Upper lobe of right lung (tissue), 1 donor: ENCODE data around the gene TRA2B. TPM values are rescaled to one million over a fixed set of nuclear protein-coding genes. Genes with fewer than 3 reads are reported as not detected.

Experiments
- ATAC-seq: fragments of 200-7000 bp; cut with Tn5 transposase; one replicate; pipeline ENCODE4 v1.9.1; 2020; ENCODE audit warnings: mild to moderate bottlenecking, moderate library complexity
- DNase-seq: peaks from one replicate; pipeline ENCODE4 v3.0.0-alpha.2; 2020
- H3K27ac ChIP-seq: fragments of 200-600 bp; one replicate; pipeline ENCODE4 v1.8.0; 2022
- H3K27me3 ChIP-seq: fragments of 200-600 bp; one replicate; pipeline ENCODE4 v1.8.0; 2022; ENCODE audit warnings: mild to moderate bottlenecking
- H3K36me3 ChIP-seq: fragments of 200-600 bp; one replicate; pipeline ENCODE4 v1.8.0; 2022
- H3K4me1 ChIP-seq: fragments of 200-600 bp; one replicate; pipeline ENCODE4 v1.8.0; 2022
- H3K4me3 ChIP-seq: fragments of 200-600 bp; one replicate; pipeline ENCODE4 v1.8.0; 2022; ENCODE audit warnings: mild to moderate bottlenecking
- H3K9me3 ChIP-seq: fragments of 200-600 bp; one replicate; pipeline ENCODE4 v1.8.0; 2022
- CTCF ChIP-seq: fragments of 200-600 bp; IDR thresholded peaks from one replicate; pipeline ENCODE4 v1.8.0; 2022; ENCODE audit warnings: antibody characterized with exemption
- intact Hi-C: fragments of 100-400 bp; cut with DNase I; formaldehyde crosslinking; loops from one replicate; pipeline ENCODE4 v1.11.0; 2022
- total RNA-seq: library from RNA; stranded (reverse); fragmentation: NEBNext Ultra II Directional; extraction: Animal tissue kit (Norgen Biotek cat#: 25700); gene quantifications from one replicate; pipeline ENCODE4 v1.2.1, GENCODE V29; 2021
- donor health status: DM: no; HTN: yes; CAD: no; lungs with severe emphysema.

The TRA2B gene
- total RNA-seq, 1 donor from 2014 or later: 92.7 TPM

GRCh38 chr3:185900228-185900627 is 37.6 kb downstream of the TRA2B start:
- H3K27me3 ChIP-seq: no peaks in the 10 kb centered on the region
- H3K4me3 ChIP-seq: no peak overlapping the region
- H3K4me1 ChIP-seq: no peaks in the 10 kb centered on the region
- DNase-seq (no peak), ATAC-seq (peak; percentile 64)
- intact Hi-C loops: no loop called here
- no peaks in the 10 kb centered on the region for H3K36me3 ChIP-seq
- H3K9me3 ChIP-seq: no peaks in the 10 kb centered on the region
- no peak for TF ChIP-seq CTCF
- H3K27ac ChIP-seq: no peak overlapping the region

GRCh38 chr3:185896636-185897035 is 41.2 kb downstream of the TRA2B start:
- H3K9me3 ChIP-seq: no peaks in the 10 kb centered on the region
- no peak overlapping the region for H3K4me3 ChIP-seq
- H3K4me1 ChIP-seq: no peaks in the 10 kb centered on the region
- ATAC-seq: no peak
- DNase-seq: no peak
- no peak for TF ChIP-seq CTCF
- no peaks in the 10 kb centered on the region for H3K36me3 ChIP-seq
- intact Hi-C loops: no loop called here
- H3K27me3 ChIP-seq: no peaks in the 10 kb centered on the region
- no peak overlapping the region for H3K27ac ChIP-seq

- no peaks in the 10 kb centered on the region for H3K36me3 ChIP-seq
- no peaks in the 10 kb centered on the region for H3K9me3 ChIP-seq
- no peak overlapping the region for H3K27ac ChIP-seq
- intact Hi-C loops: no loop called here
- no peak for TF ChIP-seq CTCF
- H3K4me1 ChIP-seq: no peaks in the 10 kb centered on the region
- no peak for ATAC-seq
- DNase-seq: no peak
- H3K4me3 ChIP-seq: no peak overlapping the region
- H3K27me3 ChIP-seq: no peaks in the 10 kb centered on the region
Measured at GRCh38 chr3:185887066-185887465, 50.7 kb downstream of the TRA2B start.

GRCh38 chr3:185884641-185885040 is 53.2 kb downstream of the TRA2B start:
- intact Hi-C loops: no loop called here
- Histone ChIP-seq H3K27me3 (no peaks in the 10 kb centered on the region), H3K27ac (no peak overlapping the region), H3K36me3 (no peaks in the 10 kb centered on the region), H3K4me1 (no peaks in the 10 kb centered on the region), H3K9me3 (no peaks in the 10 kb centered on the region), H3K4me3 (no peak overlapping the region)
- DNase-seq (no peak), ATAC-seq (no peak)
- TF ChIP-seq CTCF: no peak

GRCh38 chr3:185881926-185882325 is 55.9 kb downstream of the TRA2B start:
- Histone ChIP-seq H3K4me1 (no peaks in the 10 kb centered on the region), H3K27ac (no peak overlapping the region), H3K27me3 (no peaks in the 10 kb centered on the region), H3K9me3 (no peaks in the 10 kb centered on the region), H3K4me3 (no peak overlapping the region), H3K36me3 (no peaks in the 10 kb centered on the region)
- TF ChIP-seq CTCF: no peak
- ATAC-seq: no peak
- no peak for DNase-seq
- intact Hi-C loops: no loop called here

DNA sequence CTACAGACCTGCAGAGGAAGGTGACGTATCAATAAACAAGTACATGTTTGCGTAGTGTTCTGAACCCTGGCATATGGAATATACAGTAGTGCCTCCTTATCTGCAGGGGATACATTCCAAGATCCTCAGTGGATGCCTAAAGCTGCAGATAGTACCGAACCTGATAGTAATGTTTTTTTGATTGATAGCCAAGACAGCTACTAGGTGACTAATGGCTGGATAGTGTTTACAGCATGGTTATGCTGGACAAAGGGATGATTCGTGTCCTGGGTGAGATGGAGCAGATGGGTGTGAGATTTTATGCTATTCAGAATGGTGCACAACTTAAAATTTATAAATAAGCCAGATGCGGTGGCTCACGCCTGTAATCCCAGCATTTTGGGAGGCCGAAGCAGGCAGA is 57.2 kb downstream of the TRA2B start:
- ATAC-seq (no peak), DNase-seq (no peak)
- Histone ChIP-seq H3K36me3 (no peaks in the 10 kb centered on the region), H3K27me3 (no peaks in the 10 kb centered on the region), H3K9me3 (no peaks in the 10 kb centered on the region), H3K4me3 (no peak overlapping the region), H3K4me1 (no peaks in the 10 kb centered on the region), H3K27ac (no peak overlapping the region)
- intact Hi-C loops: no loop called here
- TF ChIP-seq CTCF: no peak
